H1 (cell line): Measurements from ENCODE around the gene TRIM14. TPM values are rescaled to one million over a fixed set of nuclear protein-coding genes. Genes with fewer than 3 reads are reported as not detected.

ENCODE experiments used
- CTCF ChIA-PET: fragments of 300-600 bp; sonication (Branson Sonifier 250); formaldehyde crosslinking; loops from one replicate; lab custom pipeline; 2021; ENCODE audit not compliant: partially characterized antibody; lab: Charles Lee
- POLR2A ChIA-PET: fragments of 300-600 bp; sonication (Branson Sonifier 250); formaldehyde crosslinking; loops from one replicate; lab custom pipeline; 2021; ENCODE audit warnings: inconsistent platforms; ENCODE audit not compliant: partially characterized antibody; lab: Charles Lee
- DNase-seq, 2 experiments: peaks; one replicate each; pipeline versions ENCODE4 v3.0.0 to v3.0.0-alpha.2; 2010 to 2022; ENCODE audit warnings: low spot score in 2 of 2, low read depth in 1 of 2, mixed read lengths in 1 of 2
- FAIRE-seq: peaks from 2 replicates; lab custom pipeline; 2011; peaks lifted over from hg19 to GRCh38; lab: Jason Lieb, UNC
- H2AFZ ChIP-seq: 2 replicates; pipeline ENCODE4 v1.8.1; 2012; ENCODE audit warnings: low read length, inconsistent platforms
- H2AK5ac ChIP-seq: 2 replicates; pipeline ENCODE4 v1.6.1; 2013; ENCODE audit warnings: low read depth, low read length
- H2BK120ac ChIP-seq: replicated peaks from 2 replicates; pipeline ENCODE3; 2013; ENCODE audit warnings: low read depth, low read length, inconsistent platforms
- H2BK12ac ChIP-seq: 2 replicates; pipeline ENCODE4 v1.6.1; 2013; ENCODE audit warnings: low read depth, low read length
- H2BK15ac ChIP-seq: 2 replicates; pipeline ENCODE4 v1.6.1; 2013; ENCODE audit warnings: low read length
- H2BK20ac ChIP-seq: 2 replicates; pipeline ENCODE4 v1.6.1; 2013; ENCODE audit warnings: low read length
- H2BK5ac ChIP-seq: 2 replicates; pipeline ENCODE4 v1.6.1; 2013; ENCODE audit warnings: low read depth, low read length
- H3K14ac ChIP-seq: 2 replicates; pipeline ENCODE4 v1.6.1; 2013; ENCODE audit warnings: inconsistent platforms; ENCODE audit not compliant: insufficient read length
- H3K18ac ChIP-seq: 2 replicates; pipeline ENCODE4 v1.6.1; 2013; ENCODE audit warnings: low read length; ENCODE audit errors: extremely low read depth
- H3K23ac ChIP-seq: 2 replicates; pipeline ENCODE4 v1.6.1; 2013; ENCODE audit warnings: inconsistent platforms; ENCODE audit not compliant: insufficient read length
- H3K23me2 ChIP-seq: 2 replicates; pipeline ENCODE4 v1.6.1; 2013; ENCODE audit warnings: low read depth, low read length
- H3K27ac ChIP-seq: 2 replicates; pipeline ENCODE4 v1.6.1; 2011; ENCODE audit warnings: low read depth, low read length, inconsistent platforms
- H3K27me3 ChIP-seq, 4 experiments: replicated peaks in 1 of 4; 1 replicate in 1 of 4; 2 replicates in 3 of 4; pipeline versions ENCODE4 v1.6.1 to v1.8.1; 2011 to 2013; ENCODE audit warnings: low read length in 3 of 4, mild to moderate bottlenecking in 3 of 4, inconsistent platforms in 2 of 4, mixed read lengths in 2 of 4, moderate library complexity in 1 of 4; ENCODE audit not compliant: control insufficient read depth in 3 of 4, insufficient read depth in 3 of 4; ENCODE audit errors: extremely low read depth in 1 of 4
- H3K36me3 ChIP-seq, 4 experiments: 2 replicates each; pipeline versions ENCODE4 v1.6.1 to v1.8.1; 2011 to 2013; ENCODE audit warnings: mild to moderate bottlenecking in 4 of 4, low read length in 3 of 4, moderate library complexity in 2 of 4, control low read depth in 1 of 4, inconsistent platforms in 1 of 4; ENCODE audit not compliant: insufficient read depth in 4 of 4, control insufficient read depth in 2 of 4
- H3K4ac ChIP-seq: replicated peaks from 2 replicates; pipeline ENCODE3; 2013; ENCODE audit warnings: low read length, low read depth, mixed read lengths, inconsistent platforms; ENCODE audit not compliant: insufficient read length
- H3K4me1 ChIP-seq, 4 experiments: replicated peaks in 1 of 4; 1 replicate in 1 of 4; 2 replicates in 3 of 4; pipeline versions ENCODE4 v1.6.1 to v1.8.1; 2011 to 2013; ENCODE audit warnings: low read length in 3 of 4, inconsistent platforms in 2 of 4, mixed read lengths in 1 of 4; ENCODE audit not compliant: insufficient read depth in 4 of 4, control insufficient read depth in 3 of 4
- H3K4me2 ChIP-seq, 2 experiments: 2 replicates each; pipeline versions ENCODE4 v1.6.1 to v1.8.1; 2011 to 2013; ENCODE audit warnings: low read depth in 2 of 2, low read length in 2 of 2, control low read depth in 1 of 2, inconsistent platforms in 1 of 2, mild to moderate bottlenecking in 1 of 2; ENCODE audit not compliant: insufficient read depth in 1 of 2
- H3K4me3 ChIP-seq, 4 experiments: fragments of 200-600, 300-600 bp in 1 of 4; sonication (generic), shearing (Covaris generic), sonication (Bioruptor Twin) in 1 of 4; 2 replicates each; pipeline versions ENCODE4 v1.5.1 to v1.8.1; 2011 to 2016; ENCODE audit warnings: low read length in 4 of 4, low read depth in 3 of 4, control low read depth in 2 of 4, inconsistent platforms in 2 of 4, mild to moderate bottlenecking in 2 of 4, mixed read lengths in 1 of 4, moderate library complexity in 1 of 4; ENCODE audit not compliant: insufficient read depth in 2 of 4; ENCODE audit errors: extremely low read depth in 1 of 4
- H3K56ac ChIP-seq: replicated peaks from 2 replicates; pipeline ENCODE3; 2013; ENCODE audit warnings: low read depth, mild to moderate bottlenecking, mixed read lengths, low read length, inconsistent platforms; ENCODE audit not compliant: insufficient read length
- H3K79me1 ChIP-seq: 2 replicates; pipeline ENCODE4 v1.6.1; 2013; ENCODE audit warnings: low read depth, low read length, control low read depth
- H3K79me2 ChIP-seq, 2 experiments: 2 replicates each; pipeline versions ENCODE4 v1.6.1 to v1.8.1; 2012 to 2013; ENCODE audit warnings: low read length in 2 of 2, mild to moderate bottlenecking in 2 of 2, inconsistent platforms in 1 of 2; ENCODE audit not compliant: insufficient read depth in 2 of 2, control insufficient read depth in 1 of 2
- H3K9ac ChIP-seq, 4 experiments: replicated peaks in 1 of 4; 1 replicate in 1 of 4; 2 replicates in 3 of 4; pipeline versions ENCODE4 v1.6.1 to v1.8.1; 2011 to 2013; ENCODE audit warnings: low read depth in 3 of 4, low read length in 3 of 4, control low read depth in 2 of 4, mild to moderate bottlenecking in 2 of 4, moderate library complexity in 2 of 4, inconsistent platforms in 1 of 4; ENCODE audit errors: extremely low read depth in 1 of 4
- H3K9me3 ChIP-seq, 2 experiments: 2 replicates each; pipeline versions ENCODE4 v1.6.1 to v1.8.1; 2012 to 2013; ENCODE audit warnings: mild to moderate bottlenecking in 2 of 2, moderate library complexity in 2 of 2, control low read depth in 1 of 2, inconsistent platforms in 1 of 2, low read depth in 1 of 2, low read length in 1 of 2, mixed read lengths in 1 of 2; ENCODE audit not compliant: insufficient read depth in 2 of 2
- H4K20me1 ChIP-seq, 2 experiments: replicated peaks in 1 of 2; 2 replicates each; pipeline versions ENCODE3 to v1.8.1; 2011 to 2013; ENCODE audit warnings: inconsistent platforms in 2 of 2, low read length in 2 of 2, mild to moderate bottlenecking in 1 of 2; ENCODE audit not compliant: insufficient read depth in 2 of 2, control insufficient read depth in 1 of 2
- H4K5ac ChIP-seq: 2 replicates; pipeline ENCODE4 v1.6.1; 2013; ENCODE audit warnings: low read length, low read depth, mixed read lengths, inconsistent platforms; ENCODE audit not compliant: insufficient read length
- H4K8ac ChIP-seq: 2 replicates; pipeline ENCODE4 v1.8.0; 2013; ENCODE audit warnings: mild to moderate bottlenecking, moderate library complexity, low read length, inconsistent platforms; ENCODE audit not compliant: insufficient read depth; ENCODE audit errors: extremely low read depth
- H4K91ac ChIP-seq: replicated peaks from 2 replicates; pipeline ENCODE3; 2013; ENCODE audit warnings: low read length, mixed read lengths, inconsistent platforms; ENCODE audit not compliant: insufficient read length
- BACH1 ChIP-seq: IDR thresholded peaks from 2 replicates; pipeline ENCODE4 v1.6.1; 2012; ENCODE audit warnings: low read length, improper control_type of control experiment
- GABPA ChIP-seq: IDR thresholded peaks from 2 replicates; pipeline ENCODE4 v1.6.1; 2011; ENCODE audit warnings: mild to moderate bottlenecking, low read length, moderate library complexity, borderline replicate concordance; ENCODE audit not compliant: insufficient read depth
- HDAC6 ChIP-seq: IDR thresholded peaks from one replicate; pipeline ENCODE4 v1.7.1; 2012; ENCODE audit warnings: low read depth, mild to moderate bottlenecking, inconsistent platforms, low read length, moderate library complexity
- NRF1 ChIP-seq: IDR thresholded peaks from 2 replicates; pipeline ENCODE4 v1.6.1; 2011; ENCODE audit warnings: mild to moderate bottlenecking, low read depth, low read length, improper control_type of control experiment
- PHF8 ChIP-seq: fragments of 200-600 bp; sonication (generic); conservative IDR thresholded peaks from 2 replicates; pipeline ENCODE4 v1.7.1; 2012; ENCODE audit warnings: low read depth, mild to moderate bottlenecking, inconsistent platforms, low read length, moderate library complexity
- POU5F1 ChIP-seq: IDR thresholded peaks from 2 replicates; pipeline ENCODE4 v1.6.1; 2011; ENCODE audit warnings: low read depth, mild to moderate bottlenecking, low read length, moderate library complexity
- SRF ChIP-seq: IDR thresholded peaks from 2 replicates; pipeline ENCODE4 v1.6.1; 2011; ENCODE audit warnings: mild to moderate bottlenecking, low read depth, low read length, moderate library complexity
- TEAD4 ChIP-seq: IDR thresholded peaks from 2 replicates; pipeline ENCODE4 v1.6.1; 2012; ENCODE audit warnings: low read depth, low read length, inconsistent platforms, mixed read lengths
- ZNF274 ChIP-seq: IDR thresholded peaks from 2 replicates; pipeline ENCODE4 v1.7.0; 2012; ENCODE audit warnings: low read length, borderline replicate concordance; ENCODE audit errors: extremely low read depth
- WGBS, 2 experiments: shearing (Covaris generic) in 1 of 2; methylation state at CpG; one replicate each; pipeline versions ENCODE4 v1.1.6 to v1.1.7; 2013 to 2015; ENCODE audit warnings: low lambda C conversion rate in 2 of 2, mixed read lengths in 2 of 2, inconsistent platforms in 1 of 2, low coverage in 1 of 2, missing lambda C conversion rate in 1 of 2; ENCODE audit not compliant: insufficient replicate concordance in 2 of 2, insufficient coverage in 1 of 2, insufficient read length in 1 of 2; ENCODE audit errors: extremely low coverage in 1 of 2, missing lambda C conversion rate in 1 of 2; 5-methylcytosine and 5-hydroxymethylcytosine counted together
- polyA plus RNA-seq, 7 experiments: library from polyadenylated mRNA; depleted of rRNA in 3 of 7; stranded (reverse) in 5 of 7; unstranded in 2 of 7; fragments of >200 nt in 5 of 7; fragments of 200-250 nt in 2 of 7; gene quantifications; 1 replicate in 5 of 7; 2 replicates in 1 of 7; 4 replicates in 1 of 7; pipeline versions ENCODE4 v1.2.1 to v1.2.3, GENCODE V29; 2011 to 2013; ENCODE audit warnings: missing spikeins in 2 of 7, mixed read lengths in 2 of 7
- total RNA-seq: library from RNA; stranded (reverse); fragmentation: NEBNext Ultra II Directional; extraction: Animal tissue kit (Norgen Biotek cat#: 25700); gene quantifications from 2 replicates; pipeline ENCODE4 v1.2.1, GENCODE V29; 2021

Gene TRIM14
- total and polyA plus RNA-seq, 2 of the 8 experiments (the other 6 are each of a cell fraction or from before 2014, with no cell fraction given): 9.2 to 19.4 TPM

DNA sequence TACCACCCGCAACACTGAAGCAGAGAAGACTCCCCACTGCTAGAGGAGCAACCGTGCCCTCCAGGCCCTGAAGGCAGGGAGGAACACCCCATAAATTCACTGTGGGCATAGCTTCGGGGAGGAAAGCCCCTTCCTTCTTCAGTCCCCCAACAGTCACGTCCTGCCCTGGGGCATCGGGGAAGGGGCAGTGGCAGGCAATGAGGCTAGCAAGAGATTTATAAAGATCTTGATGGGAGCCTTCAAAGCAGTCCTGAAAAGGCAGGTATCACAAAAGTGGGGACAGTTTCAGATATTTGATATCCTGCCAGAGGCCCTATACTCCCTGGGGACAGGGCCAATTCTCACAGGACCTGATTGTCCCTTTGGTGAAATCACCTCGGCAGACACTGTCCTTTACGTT lies 16.9 kb upstream of the TRIM14 start:
- POLR2A ChIA-PET: no interaction called here
- H3K23me2 ChIP-seq: no peaks in the 10 kb centered on the region
- H3K4me3 ChIP-seq: no peak overlapping the region
- no peak overlapping the region for H2BK20ac ChIP-seq
- no peak overlapping the region for H3K18ac ChIP-seq
- H4K8ac ChIP-seq: no peak overlapping the region
- CTCF ChIA-PET: interaction anchor here (1.6 kb wide), 1 partner anchor 17 kb away, joined by 5 read pairs; the partner anchor contains the start of gene TRIM14
- no peak overlapping the region for H4K91ac ChIP-seq
- no peak overlapping the region for H3K14ac ChIP-seq
- H3K27ac ChIP-seq: no peak overlapping the region
- TF ChIP-seq ZNF274: no peak
- TF ChIP-seq BACH1: no peak
- no peak for TF ChIP-seq POU5F1
- no peak for TF ChIP-seq SRF
- no peak for TF ChIP-seq TEAD4
- TF ChIP-seq PHF8: no peak
- no peak for TF ChIP-seq HDAC6
- TF ChIP-seq NRF1: no peak
- no peak for TF ChIP-seq GABPA
- DNase-seq: no peak
- no peak overlapping the region for H2BK15ac ChIP-seq
- no peaks in the 10 kb centered on the region for H3K27me3 ChIP-seq
- no peak overlapping the region for H2BK120ac ChIP-seq
- WGBS, 2 experiments: 94% methylated on average over 7 of the region's 7 CpGs; no CpG with 5 or more reads in 1 of the 2 experiments
- H2BK12ac ChIP-seq: no peak overlapping the region
- no peak overlapping the region for H3K4me2 ChIP-seq
- H3K4me1 ChIP-seq: peaks cover 0 to 11% (median 0%) of the 10 kb centered on the region in 4 experiments; a peak in 2 of 7 replicates
- H2AK5ac ChIP-seq: no peak overlapping the region
- no peaks in the 10 kb centered on the region for H4K20me1 ChIP-seq
- H3K56ac ChIP-seq: no peak overlapping the region
- H2BK5ac ChIP-seq: no peak overlapping the region
- H3K9ac ChIP-seq: no peak overlapping the region
- H3K9me3 ChIP-seq: no peaks in the 10 kb centered on the region
- no peak overlapping the region for H3K4ac ChIP-seq
- H3K79me1 ChIP-seq: no peaks in the 10 kb centered on the region
- FAIRE-seq: no peak
- H3K36me3 ChIP-seq: peaks cover 0 to 4% (median 0%) of the 10 kb centered on the region in 4 experiments; a peak in 1 of 8 replicates
- H2AFZ ChIP-seq: no peak overlapping the region
- H4K5ac ChIP-seq: no peak overlapping the region
- no peaks in the 10 kb centered on the region for H3K79me2 ChIP-seq
- H3K23ac ChIP-seq: no peak overlapping the region
